ENCODE data around the gene POLA2.
A peak's percentile ranks its signal among the peaks of the same experiment; 100 is the strongest.

POLA2 gene

GRCh38 chr11:65266210-65266609 is 4.4 kb downstream of the POLA2 start:
- Histone ChIP-seq H3K4me1 (ENCODE audit: control insufficient read depth in 1 of 2, insufficient read depth in 1 of 2, low read depth in 1 of 2, low read length in 1 of 2) (peaks cover 34 to 44% of the 10 kb centered on the region in 2 experiments), H3K9me3 (no peaks in the 10 kb centered on the region), H3K27me3 (no peaks in the 10 kb centered on the region), H3K27ac (peak overlapping the region; percentile 38), H3K36me3 (no peaks in the 10 kb centered on the region), H3K4me3 (ENCODE audit: low read depth in 1 of 2, low read length in 1 of 2) (no peak overlapping the region)
- no peak for TF ChIP-seq CTCF (IDR thresholded peaks at IDR 0.05)

GRCh38 chr11:65274735-65275682 is 13.2 kb downstream of the POLA2 start:
- peak overlapping the region; percentile 27 for H3K27ac ChIP-seq
- TF ChIP-seq CTCF (IDR thresholded peaks at IDR 0.05): peak; percentile 90
- no peaks in the 10 kb centered on the region for H3K9me3 ChIP-seq
- H3K4me1 ChIP-seq (ENCODE audit: control insufficient read depth in 1 of 2, insufficient read depth in 1 of 2, low read depth in 1 of 2, low read length in 1 of 2): peaks cover 6 to 10% of the 10 kb centered on the region in 2 experiments
- no peaks in the 10 kb centered on the region for H3K36me3 ChIP-seq
- no peaks in the 10 kb centered on the region for H3K27me3 ChIP-seq
- no peak overlapping the region for H3K4me3 ChIP-seq (ENCODE audit: low read depth in 1 of 2, low read length in 1 of 2)

GRCh38 chr11:65275906-65276305 is 14.1 kb downstream of the POLA2 start:
- TF ChIP-seq CTCF (IDR thresholded peaks at IDR 0.05): no peak
- Histone ChIP-seq H3K36me3 (peaks cover 5% of the 10 kb centered on the region), H3K4me3 (ENCODE audit: low read depth in 1 of 2, low read length in 1 of 2) (no peak overlapping the region), H3K9me3 (no peaks in the 10 kb centered on the region), H3K27me3 (no peaks in the 10 kb centered on the region), H3K27ac (no peak overlapping the region), H3K4me1 (ENCODE audit: control insufficient read depth in 1 of 2, insufficient read depth in 1 of 2, low read depth in 1 of 2, low read length in 1 of 2) (peaks cover 14 to 19% of the 10 kb centered on the region in 2 experiments)

- Histone ChIP-seq H3K9me3 (no peaks in the 10 kb centered on the region), H3K27ac (no peak overlapping the region), H3K4me3 (ENCODE audit: low read depth in 1 of 2, low read length in 1 of 2) (no peak overlapping the region), H3K36me3 (peaks cover 22% of the 10 kb centered on the region), H3K4me1 (ENCODE audit: control insufficient read depth in 1 of 2, insufficient read depth in 1 of 2, low read depth in 1 of 2, low read length in 1 of 2) (peaks cover 15 to 22% of the 10 kb centered on the region in 2 experiments), H3K27me3 (no peaks in the 10 kb centered on the region)
- no peak for TF ChIP-seq CTCF (IDR thresholded peaks at IDR 0.05)
Observed at GRCh38 chr11:65277631-65278277, 16.0 kb downstream of the POLA2 start.

- Histone ChIP-seq H3K4me3 (ENCODE audit: low read depth in 1 of 2, low read length in 1 of 2) (no peak overlapping the region), H3K36me3 (peaks cover 24% of the 10 kb centered on the region), H3K27ac (no peak overlapping the region), H3K9me3 (no peaks in the 10 kb centered on the region), H3K27me3 (no peaks in the 10 kb centered on the region), H3K4me1 (ENCODE audit: control insufficient read depth in 1 of 2, insufficient read depth in 1 of 2, low read depth in 1 of 2, low read length in 1 of 2) (peaks cover 15 to 22% of the 10 kb centered on the region in 2 experiments)
- TF ChIP-seq CTCF (IDR thresholded peaks at IDR 0.05): no peak
Observed at GRCh38 chr11:65278356-65278755, 16.6 kb downstream of the POLA2 start.
